Fibroblast of lung (primary cell): ENCODE results near the gene SCRG1. TPM values are rescaled to one million over a fixed set of nuclear protein-coding genes. Genes with fewer than 3 reads are reported as not detected.

Source experiments
- DNase-seq, 2 donors: peaks; one replicate each; pipeline versions ENCODE4 v3.0.0 to v3.0.0-alpha.2; 2010; ENCODE audit warnings: low read depth in 2 of 2
- H2AFZ ChIP-seq: 2 replicates; pipeline ENCODE4 v1.5.1; 2012; ENCODE audit warnings: low read length, control low read depth, inconsistent platforms
- H3K27ac ChIP-seq: 2 replicates; pipeline ENCODE4 v1.5.1; 2011; ENCODE audit warnings: low read length, control low read depth; ENCODE audit not compliant: insufficient read depth
- H3K27me3 ChIP-seq: 2 replicates; pipeline ENCODE4 v1.5.1; 2011; ENCODE audit warnings: mild to moderate bottlenecking, low read length; ENCODE audit not compliant: control insufficient read depth, insufficient read depth
- H3K36me3 ChIP-seq: 2 replicates; pipeline ENCODE4 v1.5.1; 2011; ENCODE audit warnings: low read length; ENCODE audit not compliant: control insufficient read depth, insufficient read depth
- H3K4me1 ChIP-seq: 2 replicates; pipeline ENCODE4 v1.5.1; 2011; ENCODE audit warnings: low read length; ENCODE audit not compliant: control insufficient read depth, insufficient read depth; ENCODE audit errors: extremely low read depth
- H3K4me2 ChIP-seq: 2 replicates; pipeline ENCODE4 v1.5.1; 2011; ENCODE audit warnings: low read length, control low read depth; ENCODE audit not compliant: insufficient read depth; ENCODE audit errors: extremely low read depth
- H3K4me3 ChIP-seq, 4 experiments: fragments of 200-600 bp in 1 of 4; sonication (generic) in 1 of 4; replicated peaks in 1 of 4; 2 replicates each; pipeline ENCODE4 v1.5.1; 2011 to 2016; ENCODE audit warnings: low read length in 4 of 4, low read depth in 3 of 4, mild to moderate bottlenecking in 3 of 4, control low read depth in 2 of 4, inconsistent platforms in 1 of 4, mixed read lengths in 1 of 4; ENCODE audit not compliant: insufficient read depth in 1 of 4; ENCODE audit errors: control extremely low read depth in 1 of 4
- H3K79me2 ChIP-seq: 2 replicates; pipeline ENCODE4 v1.5.1; 2012; ENCODE audit warnings: mild to moderate bottlenecking, low read length, inconsistent platforms; ENCODE audit not compliant: control insufficient read depth, insufficient read depth
- H3K9ac ChIP-seq: 2 replicates; pipeline ENCODE4 v1.5.1; 2011; ENCODE audit warnings: mild to moderate bottlenecking, low read length, control low read depth; ENCODE audit not compliant: insufficient read depth
- H3K9me3 ChIP-seq: 2 replicates; pipeline ENCODE4 v1.5.1; 2012; ENCODE audit warnings: low read depth, low read length; ENCODE audit not compliant: control insufficient read depth, insufficient read depth
- H4K20me1 ChIP-seq: 2 replicates; pipeline ENCODE4 v1.5.1; 2011; ENCODE audit warnings: low read length; ENCODE audit not compliant: control insufficient read depth, insufficient read depth; ENCODE audit errors: extremely low read depth
- EZH2 ChIP-seq: IDR thresholded peaks from 2 replicates; pipeline ENCODE4 v1.5.1; 2012; ENCODE audit warnings: low read length, control low read depth, mild to moderate bottlenecking; ENCODE audit errors: missing control alignments
- polyA plus RNA-seq, 2 donors: library from polyadenylated mRNA; depleted of rRNA in 1 of 2; stranded (reverse) in 1 of 2; unstranded in 1 of 2; fragments of >200 nt; gene quantifications; 2 replicates each; pipeline ENCODE4 v1.2.1, GENCODE V29; 2011 to 2012; ENCODE audit warnings: missing spikeins in 1 of 2
- total RNA-seq: library from RNA; depleted of rRNA; stranded (reverse); fragments of >200 nt; gene quantifications from 2 replicates; pipeline ENCODE4 v1.2.1, GENCODE V29; 2014
- TF ChIP-seq, protein P1 (sequence below), 2 donors: IDR thresholded peaks in 1 of 2; conservative IDR thresholded peaks in 1 of 2; 1 replicate in 1 of 2; 2 replicates in 1 of 2; pipeline ENCODE4 v1.5.1; 2011 to 2012; ENCODE audit warnings: low read length in 2 of 2, control low read depth in 1 of 2, inconsistent platforms in 1 of 2, low read depth in 1 of 2, mild to moderate bottlenecking in 1 of 2

SCRG1 gene
- total and polyA plus RNA-seq, 2 donors (not counting 1 experiment from before 2014, with no cell fraction given): 0.17 to 0.39 TPM

DNA sequence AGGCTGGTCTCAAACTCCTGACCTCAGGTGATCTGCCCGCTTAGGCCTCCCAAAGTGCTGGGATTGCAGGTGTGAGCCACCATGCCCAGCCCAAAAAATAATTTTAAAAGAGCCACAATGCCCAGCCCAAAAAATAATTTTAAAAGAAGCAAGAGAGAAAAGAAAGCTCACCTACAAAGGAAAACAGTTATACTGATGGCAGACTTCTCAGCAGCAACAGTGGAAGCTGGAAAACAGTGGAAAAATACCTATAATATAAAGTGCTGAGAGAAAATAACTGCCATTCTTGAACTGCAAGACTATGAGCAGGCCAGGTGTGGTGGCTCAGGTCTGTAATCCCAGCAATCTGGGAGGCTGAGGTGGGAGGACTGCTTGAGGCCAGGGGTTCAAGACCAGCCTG lies 51.4 kb downstream of the SCRG1 start:
- Histone ChIP-seq H3K27me3 (no peaks in the 10 kb centered on the region), H3K4me1 (peaks cover 3% of the 10 kb centered on the region), H4K20me1 (no peaks in the 10 kb centered on the region), H3K27ac (no peak overlapping the region), H2AFZ (no peak overlapping the region), H3K79me2 (no peaks in the 10 kb centered on the region), H3K4me2 (no peak overlapping the region), H3K4me3 (no peak overlapping the region), H3K36me3 (no peaks in the 10 kb centered on the region), H3K9ac (no peak overlapping the region), H3K9me3 (no peaks in the 10 kb centered on the region)
- DNase-seq: no peak
- TF ChIP-seq EZH2: no peak
- TF ChIP-seq, protein P1, sequence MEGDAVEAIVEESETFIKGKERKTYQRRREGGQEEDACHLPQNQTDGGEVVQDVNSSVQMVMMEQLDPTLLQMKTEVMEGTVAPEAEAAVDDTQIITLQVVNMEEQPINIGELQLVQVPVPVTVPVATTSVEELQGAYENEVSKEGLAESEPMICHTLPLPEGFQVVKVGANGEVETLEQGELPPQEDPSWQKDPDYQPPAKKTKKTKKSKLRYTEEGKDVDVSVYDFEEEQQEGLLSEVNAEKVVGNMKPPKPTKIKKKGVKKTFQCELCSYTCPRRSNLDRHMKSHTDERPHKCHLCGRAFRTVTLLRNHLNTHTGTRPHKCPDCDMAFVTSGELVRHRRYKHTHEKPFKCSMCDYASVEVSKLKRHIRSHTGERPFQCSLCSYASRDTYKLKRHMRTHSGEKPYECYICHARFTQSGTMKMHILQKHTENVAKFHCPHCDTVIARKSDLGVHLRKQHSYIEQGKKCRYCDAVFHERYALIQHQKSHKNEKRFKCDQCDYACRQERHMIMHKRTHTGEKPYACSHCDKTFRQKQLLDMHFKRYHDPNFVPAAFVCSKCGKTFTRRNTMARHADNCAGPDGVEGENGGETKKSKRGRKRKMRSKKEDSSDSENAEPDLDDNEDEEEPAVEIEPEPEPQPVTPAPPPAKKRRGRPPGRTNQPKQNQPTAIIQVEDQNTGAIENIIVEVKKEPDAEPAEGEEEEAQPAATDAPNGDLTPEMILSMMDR (conservative IDR thresholded peaks at IDR 0.05 in 1 of 2, IDR thresholded peaks at IDR 0.05 in 1 of 2; ENCODE audit: low read depth in 1 of 2, low read length in 2 of 2): no peak

DNA sequence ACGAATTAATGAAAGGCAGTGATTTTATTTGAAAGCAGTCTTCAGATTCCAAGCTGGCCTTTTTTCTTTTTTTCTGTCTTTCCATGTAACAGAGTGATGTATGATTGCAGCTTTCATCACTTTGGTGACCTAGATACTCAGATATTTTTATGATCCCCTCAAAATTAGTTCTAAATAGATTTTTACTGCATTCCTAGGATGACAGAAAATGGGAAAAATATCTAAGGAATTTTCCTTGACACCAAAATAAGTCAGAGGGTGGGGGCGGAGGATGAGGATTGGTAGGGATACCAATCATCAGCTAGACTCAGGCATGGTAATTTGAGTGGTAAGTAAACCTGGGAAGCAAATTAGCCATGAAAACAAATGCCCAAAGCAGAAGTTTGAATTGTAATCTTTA lies 52.8 kb downstream of the SCRG1 start:
- H3K9ac ChIP-seq: no peak overlapping the region

DNA sequence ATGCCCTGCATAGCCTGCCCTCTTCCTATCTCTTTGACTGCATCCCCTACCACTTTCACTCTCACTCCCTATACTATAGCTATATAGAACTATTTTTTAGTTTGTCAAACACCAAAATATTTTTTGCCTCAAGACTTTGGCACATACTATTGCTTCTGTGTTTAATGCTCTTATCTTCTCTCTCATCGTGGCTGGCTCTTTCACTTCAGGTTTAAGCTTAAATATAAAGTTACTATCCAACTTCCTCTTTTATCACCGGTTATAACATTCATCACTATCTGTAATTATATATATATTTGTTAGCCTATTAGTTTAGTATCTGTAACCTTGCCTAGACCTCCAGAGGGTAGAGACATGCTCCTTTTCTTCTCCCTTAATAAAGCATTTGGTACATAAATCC lies 53.3 kb downstream of the SCRG1 start:
- Histone ChIP-seq H3K79me2 (no peaks in the 10 kb centered on the region), H3K9ac (no peak overlapping the region), H3K27me3 (no peaks in the 10 kb centered on the region), H2AFZ (no peak overlapping the region), H3K4me2 (peak overlapping the region; percentile 20), H3K4me1 (peaks cover 3% of the 10 kb centered on the region), H3K36me3 (no peaks in the 10 kb centered on the region), H3K4me3 (no peak overlapping the region), H3K27ac (no peak overlapping the region), H4K20me1 (no peaks in the 10 kb centered on the region), H3K9me3 (no peaks in the 10 kb centered on the region)
- TF ChIP-seq, protein P1 (conservative IDR thresholded peaks at IDR 0.05 in 1 of 2, IDR thresholded peaks at IDR 0.05 in 1 of 2; ENCODE audit: low read depth in 1 of 2, low read length in 2 of 2): no peak
- TF ChIP-seq EZH2: no peak
- DNase-seq: no peak

More for the DNA sequence above, 52.8 kb downstream of the SCRG1 start:
- Histone ChIP-seq H3K79me2 (no peaks in the 10 kb centered on the region), H4K20me1 (no peaks in the 10 kb centered on the region), H3K4me1 (peaks cover 3% of the 10 kb centered on the region), H3K4me2 (peak overlapping the region; percentile 57), H3K27me3 (no peaks in the 10 kb centered on the region), H3K27ac (peak overlapping the region; percentile 42), H3K9me3 (no peaks in the 10 kb centered on the region), H3K4me3 (no peak overlapping the region), H3K36me3 (no peaks in the 10 kb centered on the region), H2AFZ (peak overlapping the region; percentile 15)
- TF ChIP-seq EZH2: no peak
- TF ChIP-seq, protein P1 (conservative IDR thresholded peaks at IDR 0.05 in 1 of 2, IDR thresholded peaks at IDR 0.05 in 1 of 2; ENCODE audit: low read depth in 1 of 2, low read length in 2 of 2): no peak
- peak in 1 of 2 donors; percentile 76 for DNase-seq
